ENCODE results near the gene TMED6.
"Not testable (repeated sequence)": the region's sequence is repeated elsewhere in the genome, so short reads cannot be mapped to it uniquely, and the experiment has no call there.

TMED6 gene

GRCh38 chr16:69351309-69352027, at the start of gene TMED6:
Gene TMED6, minus strand, starts transcription at chr16:69351786. Its CDS starts 33 bp downstream, at chr16:69351753.
- no peak for DNase-seq

DNA sequence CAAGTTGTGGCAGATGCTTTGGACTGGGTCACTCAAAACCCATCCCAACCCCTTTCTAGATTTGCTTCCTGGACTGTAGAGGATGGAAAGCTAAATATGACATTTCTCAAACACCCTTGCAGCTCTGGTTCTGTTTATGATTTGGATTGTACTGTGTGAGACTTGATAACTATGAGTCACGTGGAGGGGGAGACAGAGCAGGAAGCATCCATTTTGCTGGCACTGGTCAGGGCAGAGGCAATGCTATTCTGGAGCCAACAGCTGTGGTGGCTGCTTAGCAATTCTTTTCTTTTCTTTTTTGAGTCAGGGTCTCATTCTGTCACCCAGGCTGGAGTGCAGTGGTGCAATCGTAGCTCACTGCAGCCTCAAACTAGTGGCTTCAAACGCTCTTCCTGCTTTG, 47.8 kb upstream of the TMED6 start:
- DNase-seq: no peak

DNA sequence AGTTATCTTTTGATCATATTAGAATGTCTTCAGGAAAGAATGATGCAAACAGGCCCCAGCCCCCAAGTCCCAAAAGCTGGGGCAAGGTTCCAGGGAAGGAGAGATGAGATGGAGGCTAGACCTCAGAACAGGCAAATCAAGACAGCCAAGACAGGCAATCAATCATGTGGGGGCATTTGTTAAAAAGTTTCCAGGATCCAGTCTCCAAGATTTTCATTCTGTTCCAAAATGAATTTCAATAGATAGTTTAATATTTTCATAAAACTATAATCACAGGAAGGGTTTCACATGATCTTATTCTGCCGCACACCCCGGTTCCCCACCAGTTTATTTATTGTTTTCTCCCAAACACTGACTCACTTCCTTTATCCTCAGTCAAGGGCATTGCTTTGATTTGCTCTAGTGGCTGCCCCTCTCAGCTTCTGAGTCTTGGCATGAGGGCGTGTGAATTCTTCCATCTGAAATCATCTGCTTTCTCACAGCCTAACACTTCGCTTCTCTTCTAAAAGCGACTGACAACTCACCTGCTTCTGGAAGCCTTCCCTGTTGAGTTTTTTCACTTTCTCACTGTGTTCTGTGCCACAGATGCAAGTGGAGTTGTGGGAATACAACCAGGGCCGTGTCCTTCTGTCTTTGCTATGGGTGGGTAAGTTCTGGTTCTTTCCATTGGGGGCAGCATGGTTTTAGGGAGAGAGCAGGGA, 46.4 kb upstream of the TMED6 start:
- DNase-seq: no peak

DNA sequence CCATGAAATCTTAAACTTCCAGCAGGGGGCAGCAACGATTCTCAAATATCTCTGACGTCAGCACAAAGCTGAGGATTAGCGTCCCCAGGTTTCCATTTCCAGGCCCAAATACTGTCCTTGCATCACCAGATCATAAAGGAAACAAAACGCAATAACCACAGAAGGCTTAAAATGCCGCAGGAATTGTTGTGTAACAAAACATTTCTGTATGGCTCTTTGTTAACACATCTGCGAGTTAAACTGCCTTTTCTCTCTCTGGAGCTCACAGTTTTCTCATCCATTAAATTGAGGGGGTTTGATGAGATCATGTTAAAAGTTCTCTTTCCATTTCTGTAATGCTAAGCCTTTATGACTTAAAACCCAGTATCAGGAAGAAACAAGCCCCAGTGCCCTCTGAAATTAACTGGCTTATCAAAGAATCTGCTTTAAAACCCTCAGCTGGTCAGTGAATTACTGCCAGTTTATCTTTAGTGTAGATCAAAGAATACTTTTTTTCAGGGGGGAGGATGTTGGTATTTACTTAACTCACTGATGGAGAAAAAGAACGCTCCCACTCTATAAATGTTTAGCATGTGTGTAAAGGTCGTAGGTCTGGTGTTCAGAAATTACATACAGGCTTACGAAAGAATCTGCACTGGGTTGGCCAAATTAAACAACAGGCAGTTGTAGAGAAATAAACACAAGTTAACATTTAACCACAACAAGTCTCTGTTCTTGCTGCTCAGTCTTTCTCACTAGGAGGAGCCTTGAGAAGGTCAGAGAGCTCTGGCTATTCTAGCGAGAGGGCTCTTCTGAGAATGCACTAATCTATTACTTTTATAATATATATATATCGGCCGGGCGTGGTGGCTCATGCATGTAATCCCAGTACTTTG, 44.8 kb upstream of the TMED6 start:
- DNase-seq: peak; percentile 77 to 79

DNA sequence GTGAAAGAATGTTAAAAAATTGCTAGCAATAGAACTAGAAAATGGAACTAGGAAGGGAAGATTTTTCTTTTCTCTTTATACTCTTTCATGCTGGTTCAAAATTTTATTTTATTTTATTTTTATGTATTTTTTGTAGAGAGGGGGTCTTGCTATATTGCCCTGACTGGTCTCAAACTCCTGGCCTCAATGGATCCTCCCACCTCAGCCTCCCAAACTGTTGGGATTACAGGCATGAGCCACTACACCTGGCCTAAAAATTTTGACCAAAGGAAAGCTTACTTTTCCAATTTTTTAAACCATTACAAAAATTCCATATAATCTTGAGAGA, 44.2 kb upstream of the TMED6 start:
- DNase-seq: no peak

GRCh38 chr16:69393898-69394849, 42.6 kb upstream of the TMED6 start:
- DNase-seq: no peak

GRCh38 chr16:69386596-69386995, 35.0 kb upstream of the TMED6 start:
- DNase-seq: no peak

DNA sequence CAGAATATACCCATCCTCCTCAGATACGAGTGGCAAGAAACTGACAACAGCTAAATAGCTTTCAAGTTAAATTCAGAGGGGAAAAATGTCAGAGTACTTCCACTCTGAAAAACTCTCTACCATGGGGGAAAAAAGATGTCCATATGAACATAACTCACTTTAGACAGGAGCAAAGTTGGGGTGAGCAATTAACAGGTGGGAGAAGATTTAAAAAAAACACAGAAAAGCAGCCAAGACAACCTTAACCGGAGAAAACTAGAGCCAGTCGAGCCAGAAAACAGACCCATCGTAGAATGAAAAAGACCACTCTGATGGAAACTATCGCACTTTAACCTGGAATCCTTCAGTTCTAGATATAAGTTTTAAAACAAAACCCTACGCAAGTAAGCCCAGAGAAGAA, 33.4 kb upstream of the TMED6 start:
- DNase-seq: no peak

GRCh38 chr16:69382421-69382820, 30.8 kb upstream of the TMED6 start:
- DNase-seq: no peak

DNA sequence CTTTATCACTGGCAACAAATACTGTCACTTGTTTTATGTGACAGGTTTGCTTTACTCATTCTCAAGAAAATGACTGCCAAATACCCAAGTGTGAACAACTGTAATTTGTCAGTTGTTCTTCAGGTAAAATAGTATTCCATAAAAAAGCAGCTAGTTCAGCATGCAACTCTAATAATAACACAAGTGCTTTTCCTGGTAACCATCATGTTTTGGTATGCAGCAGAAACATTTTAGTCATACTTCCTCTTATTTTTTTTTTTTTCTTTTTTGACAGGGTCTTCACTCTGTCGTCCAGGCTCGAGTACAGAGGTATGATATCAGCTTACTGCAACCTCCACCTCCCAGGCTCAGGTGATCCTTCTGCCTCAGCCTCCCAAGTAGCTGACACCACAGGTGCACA, 29.6 kb upstream of the TMED6 start:
- DNase-seq: no peak

GRCh38 chr16:69378760-69379159, 27.2 kb upstream of the TMED6 start:
- no peak for DNase-seq

DNA sequence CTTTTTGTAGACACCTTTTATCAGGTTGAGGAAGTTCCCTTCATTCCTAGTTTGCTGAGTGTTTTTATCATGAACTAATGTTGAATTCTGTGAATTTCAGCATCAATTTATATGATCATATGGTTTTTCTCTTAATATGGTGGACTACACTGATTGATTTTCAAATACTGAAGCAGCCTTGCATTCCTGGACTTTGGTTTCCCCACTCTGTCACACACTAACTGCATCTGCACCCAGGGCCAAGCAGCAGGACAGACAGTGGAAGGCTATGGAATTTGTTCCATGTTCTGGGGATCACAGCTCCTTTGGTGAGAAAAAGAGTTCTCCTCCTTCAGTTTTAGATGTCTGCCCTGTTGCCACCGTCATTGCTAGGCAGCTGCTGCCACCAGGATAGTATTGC, 26.4 kb upstream of the TMED6 start:
- no peak for DNase-seq

GRCh38 chr16:69376393-69377059, 24.9 kb upstream of the TMED6 start:
- no peak for DNase-seq

DNA sequence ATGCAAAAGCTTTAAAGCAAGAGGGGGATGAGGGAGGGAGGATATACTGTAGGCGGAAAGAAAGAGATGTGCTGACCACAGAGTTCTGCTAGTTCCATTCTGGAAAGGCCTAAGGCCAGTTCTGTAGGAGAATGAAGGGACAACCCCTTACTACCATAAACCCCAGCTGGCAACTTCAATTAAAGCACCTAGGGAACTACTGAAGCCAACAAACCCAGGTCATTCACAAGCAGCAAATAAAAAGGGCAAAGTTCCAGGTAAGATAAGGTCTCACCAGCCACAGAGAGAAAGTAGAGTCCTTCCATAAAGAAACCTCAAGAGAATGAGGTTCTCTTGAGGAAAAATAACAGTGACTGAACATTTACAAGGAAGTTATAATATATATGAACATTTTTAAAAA, 21.4 kb upstream of the TMED6 start:
- DNase-seq: no peak

- no peak for DNase-seq
Observed at GRCh38 chr16:69371564-69371963, 20.0 kb upstream of the TMED6 start.

DNA sequence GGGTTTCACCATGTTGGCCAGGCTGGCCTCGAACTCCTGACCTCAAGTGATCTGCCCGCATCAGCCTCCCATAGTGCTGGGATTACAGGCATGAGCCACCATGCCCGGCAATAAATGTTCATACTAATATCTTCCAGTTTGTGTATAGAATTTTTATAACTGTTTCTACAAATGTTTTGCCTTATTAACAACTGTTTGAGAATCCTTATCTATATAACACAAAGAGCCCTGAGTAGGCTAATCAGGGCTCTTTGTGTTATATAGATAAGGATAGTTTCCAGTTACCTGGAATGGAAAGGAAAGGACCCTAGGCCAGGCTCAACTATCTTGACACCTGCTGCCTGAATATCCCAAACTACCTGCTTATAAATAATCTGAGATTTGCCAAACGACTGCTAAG, 17.3 kb upstream of the TMED6 start:
- no peak for DNase-seq

- no peak for DNase-seq
Observed at GRCh38 chr16:69367980-69368379, 16.4 kb upstream of the TMED6 start.

DNA sequence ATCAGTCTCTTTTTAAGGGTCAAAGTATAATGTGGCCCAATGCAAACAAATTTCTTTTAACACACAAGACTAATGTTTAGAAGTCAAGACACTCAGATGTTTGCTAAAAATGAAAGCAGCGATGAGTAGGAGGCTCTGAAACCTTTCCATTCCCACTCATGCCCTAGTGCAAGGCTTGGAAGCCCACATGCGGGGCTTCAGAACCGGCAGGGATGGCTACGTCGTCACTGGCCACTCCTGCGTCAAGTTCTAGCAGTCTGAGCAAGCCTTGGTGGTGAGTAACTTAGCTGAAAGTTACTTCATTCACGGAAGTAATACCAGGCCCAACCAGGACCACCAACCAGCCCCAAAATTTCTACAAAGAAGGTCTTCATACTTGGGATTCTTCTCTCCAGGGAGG, 14.8 kb upstream of the TMED6 start:
- DNase-seq: no peak

- DNase-seq: no peak
Observed at GRCh38 chr16:69365901-69366300, 14.3 kb upstream of the TMED6 start.

GRCh38 chr16:69364088-69364487, 12.5 kb upstream of the TMED6 start:
- no peak for DNase-seq

- no peak for DNase-seq
Observed at GRCh38 chr16:69363281-69363717, 11.7 kb upstream of the TMED6 start.

DNA sequence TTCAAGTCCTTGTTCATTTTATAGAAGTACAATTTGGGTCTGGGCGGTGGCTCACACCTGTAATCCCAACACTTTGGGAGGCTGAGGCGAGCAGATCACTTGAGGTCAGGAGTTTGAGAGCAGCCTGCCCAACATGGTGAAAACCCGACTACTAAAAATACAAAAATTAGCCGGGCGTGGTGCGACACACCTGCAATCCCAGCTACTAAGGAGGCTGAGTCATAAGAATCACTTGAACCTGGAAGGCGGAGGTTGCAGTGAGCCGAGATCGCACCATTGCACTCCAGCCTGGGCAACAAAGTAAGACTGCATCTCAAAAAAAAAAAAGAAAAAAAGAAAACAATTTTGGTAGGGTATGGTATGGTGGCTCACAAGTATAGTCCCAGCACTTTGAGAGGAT, 8.5 kb upstream of the TMED6 start:
- not testable (repeated sequence) for DNase-seq
